COR-L47 (cell line): ENCODE measurements around the gene PLIN5.

Experiments used
- DNase-seq: peaks from one replicate; lab custom pipeline; 2025; lab: John Stamatoyannopoulos, UW

Gene PLIN5, protein sequence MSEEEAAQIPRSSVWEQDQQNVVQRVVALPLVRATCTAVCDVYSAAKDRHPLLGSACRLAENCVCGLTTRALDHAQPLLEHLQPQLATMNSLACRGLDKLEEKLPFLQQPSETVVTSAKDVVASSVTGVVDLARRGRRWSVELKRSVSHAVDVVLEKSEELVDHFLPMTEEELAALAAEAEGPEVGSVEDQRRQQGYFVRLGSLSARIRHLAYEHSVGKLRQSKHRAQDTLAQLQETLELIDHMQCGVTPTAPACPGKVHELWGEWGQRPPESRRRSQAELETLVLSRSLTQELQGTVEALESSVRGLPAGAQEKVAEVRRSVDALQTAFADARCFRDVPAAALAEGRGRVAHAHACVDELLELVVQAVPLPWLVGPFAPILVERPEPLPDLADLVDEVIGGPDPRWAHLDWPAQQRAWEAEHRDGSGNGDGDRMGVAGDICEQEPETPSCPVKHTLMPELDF

DNA sequence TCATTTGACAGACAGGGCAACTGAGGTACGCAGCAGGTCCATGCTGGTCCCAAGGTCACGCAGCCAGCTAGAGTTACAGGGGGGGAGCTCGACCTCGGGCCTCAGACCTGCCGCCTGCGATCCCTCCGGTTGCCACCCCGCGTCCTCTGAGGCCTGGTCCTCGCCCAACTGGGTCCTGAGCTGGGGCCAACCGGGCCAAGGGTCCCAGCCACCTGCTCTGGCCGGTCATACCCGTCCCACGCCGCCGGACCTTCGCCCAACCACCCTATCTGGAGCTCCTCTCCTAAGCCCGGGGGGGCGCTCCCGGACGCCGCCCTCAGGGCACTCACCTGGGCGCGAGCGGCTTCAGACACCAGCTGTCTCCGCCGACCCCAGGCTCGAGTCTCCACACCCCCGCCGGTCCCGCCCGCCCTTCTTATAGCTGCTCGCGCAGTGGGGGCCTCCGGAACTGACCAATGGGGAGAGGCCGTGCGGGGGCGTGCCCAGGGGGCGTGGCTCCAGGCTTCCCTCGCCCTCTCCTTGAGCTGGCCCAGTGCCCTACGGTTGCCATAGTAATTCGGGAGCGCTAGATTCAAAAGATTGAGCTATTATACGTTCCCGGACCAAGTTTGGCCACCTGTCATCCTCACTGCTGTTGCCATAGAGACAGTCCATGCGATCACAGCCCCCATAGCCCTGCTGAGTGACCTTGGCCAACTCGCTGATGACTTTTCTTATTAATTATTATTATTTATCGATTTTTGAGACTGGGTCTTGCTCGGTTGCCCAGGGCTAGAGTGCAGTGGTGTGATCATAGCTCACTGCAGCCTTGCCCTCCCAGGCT is at the start of gene PLIN5:
PLIN5 (minus strand) TSS at position 389 of the 823 bp plus-strand sequence. CDS start 1,150 bp downstream, outside the sequence.
- DNase-seq: peak; percentile 80

DNA sequence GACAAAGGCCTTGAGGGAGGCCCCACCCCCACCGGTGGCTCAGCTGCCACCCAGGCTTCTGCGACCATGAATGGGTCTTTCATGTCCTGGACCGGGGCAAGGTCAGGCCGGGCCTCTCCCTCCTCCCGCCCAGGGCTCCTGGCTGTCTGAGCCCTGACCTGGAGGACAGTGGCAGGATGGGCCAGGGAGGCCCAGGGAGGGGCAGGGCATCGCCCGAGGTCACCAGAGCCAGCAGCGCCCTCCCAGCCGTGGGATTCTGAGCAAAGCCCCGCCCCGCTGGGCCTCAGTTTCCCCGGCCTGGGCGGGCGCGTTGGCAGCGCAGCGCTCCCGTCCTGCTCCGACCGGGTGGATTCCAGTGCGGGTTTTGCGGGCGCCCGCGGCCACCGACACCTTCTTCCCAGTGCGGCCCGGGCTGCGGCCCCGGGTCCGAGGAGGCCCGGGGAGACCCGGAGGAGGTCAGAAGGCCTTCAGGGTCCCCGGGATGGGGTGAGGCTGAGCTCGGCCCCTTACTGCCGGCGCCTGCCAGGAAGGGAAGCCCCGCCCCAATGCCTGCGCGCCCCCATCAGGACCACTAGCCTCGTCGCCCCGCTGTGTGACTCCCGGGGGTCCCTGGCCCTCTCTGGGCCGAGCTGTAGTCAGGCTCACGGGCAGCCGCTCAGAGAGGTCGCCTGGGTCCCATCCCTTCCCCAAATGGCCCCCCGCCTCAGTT is 49.1 kb upstream of the PLIN5 start:
- DNase-seq: no peak

DNA sequence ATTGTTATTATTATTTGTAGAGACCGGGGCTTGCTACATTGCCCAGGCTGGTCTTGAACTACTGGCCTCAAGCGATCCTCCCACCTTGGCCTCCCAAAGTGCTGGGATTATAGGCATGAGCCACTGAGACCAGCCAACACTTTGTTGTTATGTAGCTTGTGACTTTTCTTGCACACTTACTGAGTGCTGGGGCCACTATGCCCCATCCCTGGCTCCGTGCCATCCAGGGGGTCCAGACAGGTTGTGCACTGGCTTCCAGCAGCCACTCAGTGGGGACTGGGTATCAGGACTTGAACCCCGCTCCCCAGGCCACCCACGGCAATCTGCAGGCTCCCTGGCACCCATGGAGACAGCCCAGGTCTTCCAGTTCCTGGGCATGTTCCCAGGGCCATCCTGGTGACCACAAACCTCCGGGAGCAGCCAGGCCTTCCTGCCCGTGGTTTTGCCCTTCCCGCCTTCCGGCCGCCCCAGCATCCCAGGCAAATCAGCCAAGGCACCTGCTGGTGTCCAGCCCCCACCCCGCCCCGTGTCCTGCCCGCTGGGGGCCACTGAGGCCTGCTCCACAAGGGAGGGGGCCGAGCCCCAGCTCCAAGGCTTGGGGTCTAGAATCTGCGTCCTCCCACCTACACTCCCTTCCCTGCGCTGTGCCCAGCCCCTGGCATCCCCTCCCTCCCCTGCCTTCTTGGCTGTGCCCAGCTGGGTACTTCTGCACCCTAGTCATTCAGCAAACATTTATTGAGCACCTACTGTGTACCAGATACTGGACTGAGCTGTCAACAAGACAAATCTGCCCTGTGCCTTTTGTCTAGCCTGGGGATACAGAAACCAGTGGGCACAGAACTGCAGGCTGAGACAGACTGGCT is 48.2 kb upstream of the PLIN5 start:
- no peak for DNase-seq

DNA sequence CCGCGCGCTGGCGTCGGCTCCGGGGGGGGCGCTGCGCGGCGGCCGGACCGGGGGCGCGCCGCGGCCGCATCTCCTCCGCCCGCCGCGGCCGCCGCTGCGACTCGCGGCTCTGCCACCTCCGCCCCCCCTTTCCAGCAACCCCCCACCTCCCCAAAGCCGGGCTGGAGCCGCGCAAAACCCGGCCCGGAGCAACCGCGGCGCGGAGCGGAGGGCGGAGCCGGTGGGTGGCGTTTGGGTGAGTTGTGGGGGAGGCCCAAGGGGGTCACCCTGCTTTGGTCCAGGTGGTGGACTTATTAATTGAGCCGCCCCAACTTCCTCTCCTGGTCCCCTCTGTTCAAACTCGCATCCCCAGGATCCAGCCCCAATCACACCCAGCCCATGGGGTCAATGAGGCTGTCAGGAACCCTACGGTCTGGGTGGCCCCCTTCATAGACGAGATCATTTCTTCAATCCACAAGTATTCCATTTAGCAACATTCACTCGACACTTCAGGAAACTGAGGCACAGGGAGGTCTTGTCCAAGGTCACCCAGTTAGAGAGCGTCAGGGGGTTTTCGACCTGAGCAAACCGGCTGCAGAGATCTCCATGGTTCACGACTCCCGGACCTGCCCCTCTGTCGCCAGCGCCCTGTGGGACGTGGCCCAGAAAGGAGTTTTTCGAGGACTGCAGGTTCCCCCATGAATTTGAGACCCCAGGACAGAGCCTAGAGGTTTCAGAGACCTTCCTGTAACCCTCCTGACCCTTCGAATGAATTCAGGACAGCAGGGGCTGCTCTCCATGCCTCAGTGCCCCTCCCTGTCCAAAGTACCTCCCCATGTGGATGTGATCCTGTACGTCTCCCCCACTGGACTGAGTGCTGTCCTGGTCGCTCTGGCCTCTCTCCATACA is 46.9 kb upstream of the PLIN5 start:
- DNase-seq: peak; percentile 28

DNA sequence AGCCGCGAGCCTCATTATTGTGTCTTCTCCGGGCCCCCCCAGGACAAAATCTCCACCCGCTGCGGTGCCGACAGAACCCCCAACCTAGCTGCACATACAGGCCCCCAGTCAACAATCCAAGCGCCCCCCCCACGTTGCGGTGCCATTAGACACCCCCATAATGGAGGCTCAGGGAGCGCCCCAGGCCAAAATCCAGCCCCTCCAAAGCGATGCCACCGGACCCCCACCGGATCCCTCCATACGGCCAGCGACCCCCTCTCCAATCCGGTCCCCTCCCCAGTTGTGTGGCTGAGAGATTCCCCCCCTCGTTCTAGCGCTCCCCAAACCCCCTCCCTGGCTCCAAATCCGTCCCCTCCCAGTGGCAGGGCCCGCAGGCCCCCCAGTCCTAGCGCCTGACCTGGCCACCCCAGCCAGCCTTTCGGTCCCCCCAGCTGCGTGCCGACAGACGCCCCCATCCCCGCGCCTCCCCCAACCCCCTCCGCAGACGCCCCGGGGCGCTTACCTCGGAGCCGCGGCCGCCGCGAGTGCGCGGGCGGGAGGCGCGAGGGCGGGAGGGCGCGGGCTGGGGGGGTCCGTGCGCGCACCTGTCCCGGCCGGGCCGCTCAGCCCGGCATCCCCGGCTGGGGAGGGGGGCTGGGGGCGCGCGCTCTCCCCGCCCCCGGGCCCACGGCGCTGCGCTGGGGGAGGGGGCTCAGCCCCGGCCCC is 46.1 kb upstream of the PLIN5 start:
- no peak for DNase-seq

DNA sequence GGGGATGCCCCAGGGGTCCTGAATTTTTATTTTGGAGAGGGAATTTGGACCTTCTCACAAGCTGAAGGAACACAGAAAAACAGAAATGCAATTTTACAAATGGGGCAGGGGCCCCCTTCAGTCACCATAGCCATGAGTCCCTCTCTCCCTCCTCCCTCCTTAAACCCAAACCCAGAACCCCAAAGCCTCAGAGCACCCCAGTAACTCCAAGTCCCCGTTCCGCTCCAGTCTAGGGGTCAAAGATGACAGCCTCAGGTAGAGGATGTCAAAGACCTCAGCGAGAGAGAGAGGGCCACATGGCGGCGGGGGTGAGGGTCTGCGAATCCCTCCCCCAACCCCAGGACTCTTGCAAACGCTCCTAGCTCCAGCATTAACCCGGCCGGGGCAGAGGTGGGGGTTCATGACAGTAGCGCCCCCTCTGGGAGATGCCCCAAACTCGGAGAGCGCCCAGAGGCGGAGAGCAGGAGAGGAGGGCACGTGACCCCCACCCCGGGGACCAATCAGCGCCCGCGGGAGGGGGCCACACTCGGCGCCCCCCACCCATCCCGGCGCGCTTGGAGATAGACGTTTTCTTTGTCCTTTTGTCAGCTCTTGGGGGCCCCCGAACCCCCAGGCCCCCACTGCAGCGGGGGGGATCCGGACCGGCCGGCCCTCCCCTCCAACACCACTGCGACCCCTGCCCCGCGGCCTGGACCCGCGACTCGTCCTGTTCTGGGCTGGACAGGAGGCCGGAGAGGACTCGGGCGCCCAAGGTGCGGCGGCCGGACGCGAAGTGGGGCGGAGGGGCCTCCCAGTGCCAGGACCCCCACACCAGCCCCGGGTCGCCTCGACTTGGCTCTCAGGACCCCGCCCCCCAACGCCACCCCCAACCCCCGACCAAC is 45.2 kb upstream of the PLIN5 start:
- no peak for DNase-seq

DNA sequence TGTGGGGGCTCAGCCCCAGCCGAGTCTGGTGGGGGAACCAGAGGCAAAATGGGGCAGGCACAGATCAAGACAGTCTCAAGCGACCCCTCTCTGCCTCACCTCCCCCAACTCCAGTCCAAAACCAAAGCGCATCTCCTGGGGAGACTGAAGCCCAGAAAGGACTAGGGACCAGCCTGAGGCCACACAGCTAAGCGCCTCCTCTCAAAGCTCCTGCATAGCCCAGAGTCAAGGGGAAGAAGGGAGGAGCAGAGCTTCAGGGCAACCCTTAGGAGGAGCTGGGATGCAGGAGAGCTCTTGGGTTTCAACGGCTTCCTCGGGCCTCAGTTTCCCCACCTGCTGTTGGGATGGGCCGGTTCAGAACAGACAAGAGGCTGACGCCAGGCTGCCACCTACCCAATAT is 44.4 kb upstream of the PLIN5 start:
- DNase-seq: no peak

DNA sequence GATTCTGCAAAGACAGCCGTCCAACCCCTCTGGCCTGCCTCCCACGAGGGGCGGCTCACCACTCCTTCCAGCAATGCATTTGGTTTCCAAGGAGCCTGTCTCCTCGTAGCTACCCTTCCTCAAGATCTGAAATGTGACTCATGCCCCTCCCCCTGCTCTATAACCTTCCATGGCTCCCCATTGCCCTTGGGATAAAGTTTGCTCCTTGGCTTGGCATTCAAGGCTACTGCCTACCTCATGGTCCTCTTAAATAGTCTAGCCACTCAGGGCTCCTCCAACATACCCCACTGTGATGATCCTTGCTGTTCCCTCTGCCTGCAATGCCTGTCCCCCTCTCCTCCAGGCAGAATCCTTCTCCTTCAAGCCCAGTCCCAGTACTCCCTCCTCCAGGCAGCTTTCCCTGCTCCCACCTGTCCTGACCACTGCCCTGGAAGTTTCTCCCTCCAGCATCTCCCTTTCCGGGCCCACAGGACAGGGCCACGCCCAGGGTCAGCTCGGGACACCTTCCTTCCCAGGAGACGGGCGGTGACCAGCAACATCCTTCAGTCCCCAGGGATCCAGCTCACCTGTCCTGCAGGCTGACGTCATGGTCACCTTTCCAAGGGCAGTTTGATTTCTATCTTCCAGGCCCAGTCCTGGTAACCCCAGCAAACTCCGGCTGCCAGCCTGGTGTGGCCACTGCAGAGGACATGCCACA is 43.7 kb upstream of the PLIN5 start:
- no peak for DNase-seq

DNA sequence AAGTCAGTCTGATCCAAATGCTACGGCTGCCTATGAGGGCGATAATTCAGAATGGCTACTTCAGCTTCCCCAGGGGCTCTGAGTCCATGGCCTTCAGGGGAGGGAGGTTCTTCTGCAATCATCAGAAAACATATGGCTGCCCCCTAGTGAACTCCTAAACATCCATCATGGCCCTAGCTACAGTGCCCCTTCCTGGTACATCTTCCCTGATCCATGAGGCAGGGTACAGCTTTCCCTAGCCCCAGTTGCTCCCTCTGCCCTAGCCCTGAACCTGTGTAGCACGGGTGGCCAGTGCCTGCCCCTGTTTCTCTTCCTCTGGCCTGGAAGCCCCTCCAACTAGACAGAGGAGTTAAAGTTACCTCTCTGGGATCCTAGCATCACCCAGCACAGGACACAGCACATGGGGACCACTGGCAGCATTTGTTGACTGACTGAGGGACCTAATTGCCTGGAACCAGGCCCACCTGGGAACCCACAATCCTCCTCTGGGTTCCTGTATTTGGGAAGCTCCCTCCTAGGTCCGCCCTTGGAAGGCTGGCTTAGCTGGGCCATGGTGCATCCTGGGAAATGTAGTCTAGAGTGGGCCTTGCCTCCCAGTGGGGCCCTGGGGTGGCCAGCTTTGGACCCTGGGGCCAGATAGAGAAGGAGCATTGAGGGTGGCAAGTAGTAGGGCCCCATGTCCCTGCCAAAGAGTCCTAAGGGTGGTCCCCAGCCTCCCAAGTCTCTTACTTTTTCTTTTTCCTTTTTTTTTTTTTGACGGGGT is 42.2 kb upstream of the PLIN5 start:
- DNase-seq: no peak

DNA sequence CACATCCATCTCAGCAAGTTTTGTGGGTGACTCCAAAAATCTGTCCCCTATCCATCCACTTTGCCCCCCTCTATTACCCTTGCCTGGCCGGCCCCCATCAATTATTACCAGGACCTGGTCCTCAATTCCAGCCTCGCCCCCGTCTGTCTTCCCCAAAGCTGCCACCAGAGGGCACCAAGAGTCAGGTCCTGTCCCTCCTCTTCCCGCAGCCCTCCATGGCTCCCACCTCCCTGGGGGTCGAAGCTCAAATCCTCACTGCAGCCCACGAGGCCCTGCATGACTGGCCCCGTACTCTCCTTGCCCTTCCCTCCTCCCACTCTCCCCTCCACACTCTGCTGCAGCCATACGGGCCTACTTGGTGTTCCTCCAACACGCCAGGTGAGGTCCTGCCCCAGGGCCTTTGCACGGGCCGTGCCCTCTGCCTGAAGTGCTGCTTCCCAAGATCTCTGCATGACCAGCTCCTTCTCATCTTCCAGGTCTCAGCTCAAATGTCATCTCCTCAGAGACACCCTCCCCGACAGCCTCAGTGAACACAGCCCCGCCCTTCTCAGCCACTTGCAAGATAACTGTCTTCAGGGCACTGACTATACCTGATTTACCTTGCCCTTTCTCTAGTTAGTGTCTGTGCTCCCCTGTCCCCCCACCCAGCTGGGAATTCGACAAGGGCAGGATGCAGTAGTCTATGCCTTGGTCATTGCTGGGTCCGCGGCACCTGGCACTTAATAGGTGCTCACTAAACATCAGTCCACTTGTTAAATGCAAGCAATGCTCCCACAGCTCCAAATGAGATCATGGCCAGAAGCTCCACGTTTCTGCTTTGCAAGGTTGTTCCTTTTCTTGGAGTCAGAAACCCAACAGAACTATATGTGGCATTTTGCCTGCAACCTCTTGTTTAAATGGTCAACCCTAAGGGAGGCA is 41.3 kb upstream of the PLIN5 start:
- no peak for DNase-seq

DNA sequence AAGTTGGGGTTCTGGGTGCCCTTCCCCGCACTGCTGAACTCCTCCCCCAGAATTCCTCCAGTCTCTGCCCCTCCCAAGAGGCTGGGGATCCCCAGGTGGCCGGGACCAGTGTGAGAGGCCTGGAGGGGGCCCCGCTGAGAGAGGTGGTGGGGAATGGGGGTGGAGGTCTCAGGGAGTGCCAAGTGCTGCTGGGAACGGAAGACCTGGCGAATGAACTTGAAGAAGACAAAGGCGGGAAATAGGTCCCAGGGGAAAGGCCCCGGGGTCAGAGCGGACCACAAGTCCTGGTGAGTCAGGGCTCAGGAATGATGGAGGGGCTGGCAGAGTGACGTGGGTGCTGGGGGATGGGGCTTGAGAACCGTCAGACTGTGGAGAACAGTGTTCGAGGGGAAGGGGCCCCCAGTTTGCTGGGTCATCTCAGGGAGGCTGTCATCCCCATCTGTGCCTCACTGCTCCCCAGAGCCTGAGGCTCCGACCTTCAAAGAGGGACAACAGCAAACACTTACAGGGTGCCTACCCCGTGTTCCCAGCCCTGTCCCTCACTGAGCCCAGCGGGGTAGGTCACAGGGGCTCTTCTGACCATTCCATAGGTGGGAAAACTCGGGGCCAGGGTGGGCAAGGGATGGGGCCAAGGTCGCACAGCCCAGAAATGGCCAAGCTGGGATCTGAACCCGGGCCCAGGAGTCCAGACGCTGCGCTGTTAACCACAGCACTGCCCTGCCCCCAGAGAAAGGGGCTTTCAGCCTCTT is 40.4 kb upstream of the PLIN5 start:
- no peak for DNase-seq

DNA sequence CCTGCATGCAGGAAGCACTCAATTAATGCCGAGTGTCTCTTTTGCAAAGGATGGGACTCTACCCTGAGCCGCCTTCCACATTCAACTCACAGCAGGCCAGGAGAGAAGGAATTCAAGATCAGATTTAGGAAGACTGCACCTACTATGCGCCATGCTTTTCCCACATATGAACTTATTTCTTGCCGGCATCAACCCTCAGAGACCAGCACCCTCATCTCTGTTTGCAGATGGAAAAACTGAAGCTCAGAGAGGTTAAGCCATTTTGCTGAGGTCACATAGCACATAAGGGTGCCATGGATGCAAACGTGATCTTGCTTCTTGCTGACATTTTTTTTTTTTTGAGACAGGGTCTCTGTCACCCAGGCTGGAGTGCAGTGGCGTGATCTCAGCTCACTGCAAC is 38.7 kb upstream of the PLIN5 start:
- DNase-seq: no peak

DNA sequence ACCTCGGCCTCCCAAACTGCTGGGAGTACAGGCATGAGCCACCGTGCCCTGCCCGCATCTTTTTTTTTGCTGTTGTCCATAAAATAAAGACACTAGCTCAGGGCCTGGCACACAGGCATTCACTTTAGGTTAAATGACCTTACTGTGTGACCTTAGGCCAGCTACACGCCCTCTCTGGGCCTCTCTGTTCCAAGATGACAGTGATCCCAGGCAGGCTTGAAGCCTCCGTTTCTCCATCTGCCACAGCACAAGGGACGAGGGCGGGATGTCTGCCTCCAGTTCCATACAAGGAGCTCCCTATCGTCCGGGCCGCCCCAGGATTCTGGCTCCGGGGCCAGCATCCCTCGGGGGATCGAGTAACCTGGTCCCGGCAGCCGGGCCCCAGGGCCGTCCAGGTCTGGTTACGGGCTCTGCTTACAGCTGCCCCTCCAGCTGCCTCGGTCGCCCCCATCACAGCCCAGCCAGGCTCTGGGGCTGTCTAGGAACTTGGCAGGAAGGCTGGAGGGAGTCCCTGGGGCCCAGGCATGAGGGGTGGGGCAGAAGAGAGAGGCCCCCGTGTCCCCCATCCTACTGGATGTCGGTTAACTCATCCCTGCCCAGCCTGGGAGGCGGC is 36.4 kb upstream of the PLIN5 start:
- DNase-seq: no peak

DNA sequence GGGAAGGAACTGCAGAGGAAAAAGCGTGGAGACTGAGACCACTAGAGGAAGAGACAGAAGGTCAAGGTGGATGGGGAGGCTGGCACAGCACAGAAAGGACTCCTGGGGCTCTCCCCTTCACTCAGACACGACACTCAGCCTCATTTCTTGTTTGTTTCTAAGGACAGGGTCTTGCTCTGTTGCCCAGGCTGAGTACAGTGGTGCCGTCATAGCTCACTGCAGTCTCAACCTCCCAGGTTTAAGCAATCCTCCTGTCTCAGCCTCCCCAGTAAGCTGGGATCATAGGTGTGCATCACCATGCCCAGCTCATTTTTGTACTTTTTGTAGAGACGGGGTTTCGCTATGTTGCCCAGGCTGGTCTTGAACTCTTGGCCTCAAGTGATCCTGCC is 35.9 kb upstream of the PLIN5 start:
- no peak for DNase-seq

DNA sequence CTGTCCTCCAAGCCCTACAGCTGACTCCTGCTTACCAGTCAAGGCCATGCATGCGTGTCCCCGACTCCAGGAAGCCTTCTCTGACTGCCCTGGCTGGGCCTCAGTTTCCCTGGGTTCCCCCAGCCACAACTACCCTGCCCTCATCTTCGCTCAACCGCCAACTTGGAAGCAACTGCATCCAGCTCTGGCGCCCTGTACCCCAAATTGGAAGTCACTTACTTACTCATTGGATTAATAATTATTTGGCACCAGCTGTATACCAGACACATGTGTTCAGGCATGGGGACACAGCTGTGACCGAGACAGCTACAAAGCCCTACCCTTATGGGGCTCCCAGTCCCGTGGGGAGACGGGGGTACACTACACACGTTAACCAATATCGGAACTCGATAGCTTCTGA is 35.4 kb upstream of the PLIN5 start:
- DNase-seq: no peak
